Measurements from ENCODE around the gene TBL1X. TPM values are rescaled to one million over a fixed set of nuclear protein-coding genes. Genes with fewer than 3 reads are reported as not detected.
"Not testable (repeated sequence)": the region's sequence is repeated elsewhere in the genome, so short reads cannot be mapped to it uniquely, and the experiment has no call there.

Gene TBL1X
- total and polyA plus RNA-seq, 2 donors (not counting 1 experiment from before 2014, with no cell fraction given), result 8.8 to 65.1 TPM

- WGBS (ENCODE audit: insufficient coverage), result no CpG with 5 or more reads among the region's 3 CpGs
- Mint-ChIP-seq H3K4me1 (peaks cover 66% of the 10 kb centered on the region), H3K27ac (no peak overlapping the region)
These were observed 69.8 kb downstream of the TBL1X start for GRCh38 chrX:9534686-9535085.

GRCh38 chrX:9535101-9535500 is 70.2 kb downstream of the TBL1X start:
- Histone ChIP-seq H3K9ac (ENCODE audit: low read length) (no peak overlapping the region), H3K4me1 (ENCODE audit: control insufficient read depth in 2 of 2, insufficient read depth in 2 of 2, low read length in 2 of 2) (peaks cover 30 to 34% of the 10 kb centered on the region in 2 donors), H3K4me3 (ENCODE audit: control extremely low read depth in 1 of 5, extremely low read depth in 1 of 5, insufficient read depth in 1 of 5, low read depth in 2 of 5, low read length in 4 of 5) (no peak overlapping the region), H3K9me3 (ENCODE audit: control extremely low read depth in 1 of 3, control insufficient read depth in 2 of 3, insufficient read depth in 1 of 3, low read length in 2 of 3) (no peaks in the 10 kb centered on the region), H3K4me2 (replicated peaks; ENCODE audit: low read depth, low read length, poor library complexity, severe bottlenecking) (peak overlapping the region; percentile 33), H3K27me3 (replicated peaks in 1 of 4; ENCODE audit: control extremely low read depth in 1 of 4, control insufficient read depth in 3 of 4, insufficient read depth in 4 of 4, low read length in 3 of 4) (no peaks in the 10 kb centered on the region), H4K20me1 (ENCODE audit: control insufficient read depth, insufficient read depth, low read length, poor library complexity, severe bottlenecking) (peaks cover 27% of the 10 kb centered on the region), H3K79me2 (ENCODE audit: control insufficient read depth, insufficient read depth, low read length) (peaks cover 89% of the 10 kb centered on the region), H3K36me3 (replicated peaks in 1 of 2; ENCODE audit: control extremely low read depth in 1 of 2, control insufficient read depth in 1 of 2, extremely low read depth in 1 of 2, insufficient read depth in 2 of 2, low read length in 1 of 2) (no peaks in the 10 kb centered on the region), H3K27ac (ENCODE audit: low read length in 2 of 2) (no peak overlapping the region), H2AFZ (ENCODE audit: insufficient read depth, low read depth, low read length, poor library complexity, severe bottlenecking) (no peak overlapping the region)
- DNase-seq (peak; percentile 14), ATAC-seq (ENCODE audit: low read depth) (no peak)
- intact Hi-C loops (cut with micrococcal nuclease), result no loop called here
- ChIA-PET POLR2A (no interaction called here), CTCF (interaction anchor here (0.6 kb wide), 1 partner anchor 16 kb away, joined by 3 read pairs; no protein-coding TSS in a partner anchor)
- TF ChIP-seq CTCF (IDR thresholded peaks at IDR 0.05), result no peak
- no peak for TF ChIP-seq EZH2 (IDR thresholded peaks at IDR 0.05; ENCODE audit: borderline replicate concordance, insufficient read depth, low read depth, low read length, poor library complexity, severe bottlenecking)
- no peak overlapping the region for H3K27ac Mint-ChIP-seq
- no peaks in the 10 kb centered on the region for H3K27me3 Mint-ChIP-seq
- H3K4me3 Mint-ChIP-seq, result peak overlapping the region; percentile 32
- peaks cover 66% of the 10 kb centered on the region for H3K4me1 Mint-ChIP-seq
- 0% methylated on average over 2 of the region's 4 CpGs for WGBS (ENCODE audit: insufficient coverage)
- no peaks in the 10 kb centered on the region for H3K9me3 Mint-ChIP-seq (ENCODE audit: insufficient read depth)

More at GRCh38 chrX:9534686-9535085, 69.8 kb downstream of the TBL1X start:
- intact Hi-C loops (cut with micrococcal nuclease), result no loop called here
- Histone ChIP-seq H3K9ac (ENCODE audit: low read length) (no peak overlapping the region), H3K27me3 (replicated peaks in 1 of 4; ENCODE audit: control extremely low read depth in 1 of 4, control insufficient read depth in 3 of 4, insufficient read depth in 4 of 4, low read length in 3 of 4) (no peaks in the 10 kb centered on the region), H3K27ac (ENCODE audit: low read length in 2 of 2) (no peak overlapping the region), H4K20me1 (ENCODE audit: control insufficient read depth, insufficient read depth, low read length, poor library complexity, severe bottlenecking) (peaks cover 27% of the 10 kb centered on the region), H2AFZ (ENCODE audit: insufficient read depth, low read depth, low read length, poor library complexity, severe bottlenecking) (no peak overlapping the region), H3K9me3 (ENCODE audit: control extremely low read depth in 1 of 3, control insufficient read depth in 2 of 3, insufficient read depth in 1 of 3, low read length in 2 of 3) (no peaks in the 10 kb centered on the region), H3K36me3 (replicated peaks in 1 of 2; ENCODE audit: control extremely low read depth in 1 of 2, control insufficient read depth in 1 of 2, extremely low read depth in 1 of 2, insufficient read depth in 2 of 2, low read length in 1 of 2) (no peaks in the 10 kb centered on the region), H3K4me3 (ENCODE audit: control extremely low read depth in 1 of 5, extremely low read depth in 1 of 5, insufficient read depth in 1 of 5, low read depth in 2 of 5, low read length in 4 of 5) (no peak overlapping the region), H3K4me2 (replicated peaks; ENCODE audit: low read depth, low read length, poor library complexity, severe bottlenecking) (peak overlapping the region; percentile 33), H3K79me2 (ENCODE audit: control insufficient read depth, insufficient read depth, low read length) (peaks cover 87% of the 10 kb centered on the region), H3K4me1 (ENCODE audit: control insufficient read depth in 2 of 2, insufficient read depth in 2 of 2, low read length in 2 of 2) (peaks cover 35 to 38% of the 10 kb centered on the region in 2 donors)
- TF ChIP-seq CTCF (IDR thresholded peaks at IDR 0.05), result no peak
- no peak for TF ChIP-seq EZH2 (IDR thresholded peaks at IDR 0.05; ENCODE audit: borderline replicate concordance, insufficient read depth, low read depth, low read length, poor library complexity, severe bottlenecking)
- ATAC-seq (ENCODE audit: low read depth) (no peak), DNase-seq (no peak)
- ChIA-PET POLR2A (no interaction called here), CTCF (interaction anchor here (0.6 kb wide), 1 partner anchor 15 kb away, joined by 3 read pairs; no protein-coding TSS in a partner anchor)
- no peak overlapping the region for H3K4me3 Mint-ChIP-seq
- no peaks in the 10 kb centered on the region for H3K27me3 Mint-ChIP-seq
- no peaks in the 10 kb centered on the region for H3K9me3 Mint-ChIP-seq (ENCODE audit: insufficient read depth)

- H3K4me1 Mint-ChIP-seq, result peaks cover 60% of the 10 kb centered on the region
- H3K9me3 Mint-ChIP-seq (ENCODE audit: insufficient read depth); H2AFZ ChIP-seq (ENCODE audit: insufficient read depth, low read depth, low read length, poor library complexity, severe bottlenecking); H3K27ac Mint-ChIP-seq; ATAC-seq (ENCODE audit: low read depth); H3K27me3 Mint-ChIP-seq; intact Hi-C loops (cut with micrococcal nuclease); H3K9ac ChIP-seq (ENCODE audit: low read length); POLR2A ChIA-PET; H3K27me3 ChIP-seq (replicated peaks in 1 of 4; ENCODE audit: control extremely low read depth in 1 of 4, control insufficient read depth in 3 of 4, insufficient read depth in 4 of 4, low read length in 3 of 4); H3K27ac ChIP-seq (ENCODE audit: low read length in 2 of 2); H3K36me3 ChIP-seq (replicated peaks in 1 of 2; ENCODE audit: control extremely low read depth in 1 of 2, control insufficient read depth in 1 of 2, extremely low read depth in 1 of 2, insufficient read depth in 2 of 2, low read length in 1 of 2); H3K4me3 Mint-ChIP-seq; H3K4me3 ChIP-seq (ENCODE audit: control extremely low read depth in 1 of 5, extremely low read depth in 1 of 5, insufficient read depth in 1 of 5, low read depth in 2 of 5, low read length in 4 of 5); DNase-seq; H3K9me3 ChIP-seq (ENCODE audit: control extremely low read depth in 1 of 3, control insufficient read depth in 2 of 3, insufficient read depth in 1 of 3, low read length in 2 of 3); H3K4me2 ChIP-seq (replicated peaks; ENCODE audit: low read depth, low read length, poor library complexity, severe bottlenecking): not testable (repeated sequence)
- CTCF ChIA-PET, result interaction anchor here (0.7 kb wide), 1 partner anchor 175 kb away, joined by 4 read pairs; no protein-coding TSS in a partner anchor
- H4K20me1 ChIP-seq (ENCODE audit: control insufficient read depth, insufficient read depth, low read length, poor library complexity, severe bottlenecking), result peaks cover 27% of the 10 kb centered on the region
- 100% methylated on average over 7 of the region's 10 CpGs for WGBS (ENCODE audit: insufficient coverage)
- peaks cover 23 to 24% of the 10 kb centered on the region in 2 donors for H3K4me1 ChIP-seq (ENCODE audit: control insufficient read depth in 2 of 2, insufficient read depth in 2 of 2, low read length in 2 of 2)
- peaks cover 94% of the 10 kb centered on the region for H3K79me2 ChIP-seq (ENCODE audit: control insufficient read depth, insufficient read depth, low read length)
These were observed 71.3 kb downstream of the TBL1X start for GRCh38 chrX:9536156-9536555.

Data from B cell (primary cell).